GM18868 (cell line): ENCODE measurements around the gene CXCL13.
"Not testable (repeated sequence)": the region's sequence is repeated elsewhere in the genome, so short reads cannot be mapped to it uniquely, and the experiment has no call there.

Source experiments
- ATAC-seq: cut with Tn5 transposase; IDR thresholded peaks from one replicate; pipeline ENCODE4 v1.9.1; 2021; ENCODE audit warnings: mild to moderate bottlenecking, moderate library complexity; ENCODE audit not compliant: unreplicated experiment

CXCL13 gene

GRCh38 chr4:77605210-77605902, at the start of gene CXCL13:
CXCL13 (plus strand) TSS chr4:77605820; CDS start chr4:77605866, 46 bp downstream.
- no peak for ATAC-seq

- no peak for ATAC-seq
Observed at GRCh38 chr4:77560170-77560569, 45.5 kb upstream of the CXCL13 start.

GRCh38 chr4:77561720-77562119, 43.9 kb upstream of the CXCL13 start:
- not testable (repeated sequence) for ATAC-seq

- ATAC-seq: no peak
Observed at GRCh38 chr4:77564231-77564630, 41.4 kb upstream of the CXCL13 start.

GRCh38 chr4:77566148-77566547, 39.5 kb upstream of the CXCL13 start:
- ATAC-seq: no peak

- ATAC-seq: no peak
Observed at GRCh38 chr4:77567549-77567948, 38.1 kb upstream of the CXCL13 start.

GRCh38 chr4:77570508-77571214, 35.0 kb upstream of the CXCL13 start:
- ATAC-seq: not testable (repeated sequence)

GRCh38 chr4:77576351-77576750, 29.3 kb upstream of the CXCL13 start:
- no peak for ATAC-seq

- ATAC-seq: no peak
Observed at GRCh38 chr4:77578145-77578544, 27.5 kb upstream of the CXCL13 start.

GRCh38 chr4:77579406-77580076, 26.1 kb upstream of the CXCL13 start:
- ATAC-seq: no peak

- ATAC-seq: peak; percentile 77
Observed at GRCh38 chr4:77581724-77582123, 23.9 kb upstream of the CXCL13 start.

- ATAC-seq: no peak
Observed at GRCh38 chr4:77582156-77582555, 23.5 kb upstream of the CXCL13 start.

- ATAC-seq: no peak
Observed at GRCh38 chr4:77582711-77583110, 22.9 kb upstream of the CXCL13 start.

GRCh38 chr4:77586951-77587383, 18.7 kb upstream of the CXCL13 start:
- ATAC-seq: peak; percentile 97

GRCh38 chr4:77590482-77590881, 15.1 kb upstream of the CXCL13 start:
- no peak for ATAC-seq

- ATAC-seq: no peak
Observed at GRCh38 chr4:77591532-77591931, 14.1 kb upstream of the CXCL13 start.

GRCh38 chr4:77593101-77593500, 12.5 kb upstream of the CXCL13 start:
- ATAC-seq: no peak

- ATAC-seq: no peak
Observed at GRCh38 chr4:77593993-77594392, 11.6 kb upstream of the CXCL13 start.

- no peak for ATAC-seq
Observed at GRCh38 chr4:77595364-77595973, 10.2 kb upstream of the CXCL13 start.

- peak; percentile 54 for ATAC-seq
Observed at GRCh38 chr4:77599378-77599777, 6.2 kb upstream of the CXCL13 start.
